Ascending aorta (tissue), 2 donors: ENCODE data around the gene RBM43. TPM values are rescaled to one million over a fixed set of nuclear protein-coding genes. Genes with fewer than 3 reads are reported as not detected.

ENCODE experiments used
- DNase-seq, 2 donors: peaks; one replicate each; pipeline ENCODE4 v3.0.0-alpha.2; 2019; ENCODE audit warnings: low spot score in 2 of 2
- H3K27ac ChIP-seq, 2 donors: fragments of 200-600 bp; sonication (generic); one replicate each; pipeline ENCODE4 v1.5.1; 2016 to 2017; ENCODE audit warnings: mild to moderate bottlenecking in 1 of 2
- H3K27me3 ChIP-seq: fragments of 200-600 bp; sonication (generic); one replicate; pipeline ENCODE4 v1.5.1; 2017
- H3K36me3 ChIP-seq, 2 donors: fragments of 200-600 bp; sonication (generic); one replicate each; pipeline ENCODE4 v1.5.1; 2016
- H3K4me1 ChIP-seq, 2 donors: fragments of 200-600 bp; sonication (generic); one replicate each; pipeline ENCODE4 v1.5.1; 2016 to 2017; ENCODE audit warnings: mild to moderate bottlenecking in 1 of 2
- H3K4me3 ChIP-seq, 2 donors: fragments of 200-600 bp; sonication (generic); one replicate each; pipeline ENCODE4 v1.5.1; 2016 to 2017; ENCODE audit warnings: mild to moderate bottlenecking in 1 of 2
- H3K9me3 ChIP-seq, 2 donors: fragments of 200-600 bp; sonication (generic); one replicate each; pipeline ENCODE4 v1.5.1; 2016
- CTCF ChIP-seq, 3 experiments: fragments of 200-600 bp in 2 of 3; fragments of 450-650 bp in 1 of 3; sonication (generic) in 2 of 3; IDR thresholded peaks; one replicate each; pipeline ENCODE4 v1.5.1; 2016 to 2019; ENCODE audit warnings: antibody characterized with exemption in 3 of 3, mild to moderate bottlenecking in 1 of 3, moderate library complexity in 1 of 3
- intact Hi-C: fragments of 100-400 bp; cut with DNase I; formaldehyde crosslinking; loops from one replicate; pipeline ENCODE4 v1.15.1; 2023
- total RNA-seq: library from RNA; depleted of rRNA; stranded (reverse); fragments of >200 nt; gene quantifications from one replicate; pipeline ENCODE4 v1.1.0, GENCODE V29; 2016

RBM43 gene
- total RNA-seq, 1 donor from 2014 or later: 0.96 TPM

GRCh38 chr2:151217343-151217742 lies 44.3 kb downstream of the RBM43 start:
- TF ChIP-seq CTCF (IDR thresholded peaks at IDR 0.05): no peak
- DNase-seq: no peak

GRCh38 chr2:151207100-151207499 lies 54.6 kb downstream of the RBM43 start:
- Histone ChIP-seq H3K27ac (no peak overlapping the region), H3K9me3 (no peaks in the 10 kb centered on the region), H3K27me3 (no peaks in the 10 kb centered on the region), H3K4me3 (no peak overlapping the region), H3K4me1 (no peaks in the 10 kb centered on the region), H3K36me3 (no peaks in the 10 kb centered on the region)
- no peak for TF ChIP-seq CTCF (IDR thresholded peaks at IDR 0.05)
- intact Hi-C loops: no loop called here
- no peak for DNase-seq

More at GRCh38 chr2:151217343-151217742, 44.3 kb downstream of the RBM43 start:
- no peaks in the 10 kb centered on the region for H3K27me3 ChIP-seq
- no peak overlapping the region for H3K4me3 ChIP-seq
- H3K4me1 ChIP-seq: no peaks in the 10 kb centered on the region
- no peak overlapping the region for H3K27ac ChIP-seq
- intact Hi-C loops: no loop called here
- no peaks in the 10 kb centered on the region for H3K36me3 ChIP-seq
- no peaks in the 10 kb centered on the region for H3K9me3 ChIP-seq

GRCh38 chr2:151206446-151206968 lies 55.2 kb downstream of the RBM43 start:
- TF ChIP-seq CTCF (IDR thresholded peaks at IDR 0.05): no peak
- no peaks in the 10 kb centered on the region for H3K4me1 ChIP-seq
- no peaks in the 10 kb centered on the region for H3K27me3 ChIP-seq
- H3K36me3 ChIP-seq: no peaks in the 10 kb centered on the region
- H3K9me3 ChIP-seq: no peaks in the 10 kb centered on the region
- H3K4me3 ChIP-seq: no peak overlapping the region
- intact Hi-C loops: no loop called here
- DNase-seq: no peak
- H3K27ac ChIP-seq: no peak overlapping the region

- intact Hi-C loops: no loop called here
- no peak overlapping the region for H3K4me3 ChIP-seq
- H3K27ac ChIP-seq: no peak overlapping the region
- no peaks in the 10 kb centered on the region for H3K9me3 ChIP-seq
- no peaks in the 10 kb centered on the region for H3K4me1 ChIP-seq
- H3K27me3 ChIP-seq: no peaks in the 10 kb centered on the region
- TF ChIP-seq CTCF (IDR thresholded peaks at IDR 0.05): no peak
- H3K36me3 ChIP-seq: no peaks in the 10 kb centered on the region
- no peak for DNase-seq
These were observed 56.1 kb downstream of the RBM43 start for GRCh38 chr2:151205571-151205970.

GRCh38 chr2:151204756-151205155 lies 56.9 kb downstream of the RBM43 start:
- Histone ChIP-seq H3K27me3 (no peaks in the 10 kb centered on the region), H3K27ac (no peak overlapping the region), H3K4me1 (no peaks in the 10 kb centered on the region), H3K4me3 (no peak overlapping the region), H3K9me3 (no peaks in the 10 kb centered on the region), H3K36me3 (no peaks in the 10 kb centered on the region)
- intact Hi-C loops: no loop called here
- DNase-seq: no peak
- no peak for TF ChIP-seq CTCF (IDR thresholded peaks at IDR 0.05)

- TF ChIP-seq CTCF (IDR thresholded peaks at IDR 0.05): no peak
- no peaks in the 10 kb centered on the region for H3K9me3 ChIP-seq
- H3K36me3 ChIP-seq: no peaks in the 10 kb centered on the region
- H3K4me3 ChIP-seq: no peak overlapping the region
- H3K4me1 ChIP-seq: no peaks in the 10 kb centered on the region
- H3K27ac ChIP-seq: no peak overlapping the region
- intact Hi-C loops: no loop called here
- H3K27me3 ChIP-seq: no peaks in the 10 kb centered on the region
- no peak for DNase-seq
These were observed 60.8 kb downstream of the RBM43 start for GRCh38 chr2:151200844-151201243.
